GM12878 (cell line): ENCODE data around the gene FAM163B. TPM values are rescaled to one million over a fixed set of nuclear protein-coding genes. Genes with fewer than 3 reads are reported as not detected.

ENCODE experiments used
- ATAC-seq: fragments of 200-7000 bp; cut with Tn5 transposase; 3 replicates; pipeline ENCODE4 v1.9.1; 2020; ENCODE audit warnings: mild to moderate bottlenecking, moderate library complexity
- BruUV-seq: library from RNA; stranded (reverse); fragments of 400-500 nt; replicated peaks from 2 replicates; lab custom pipeline; 2021; lab: Mats Ljungman, UMichigan
- CTCF ChIA-PET: fragments of 300-600 bp; sonication (Branson Sonifier 250); formaldehyde crosslinking; extraction: SDS; loops from one replicate; lab custom pipeline; 2021; ENCODE audit warnings: inconsistent platforms; lab: Yijun Ruan, JAX
- POLR2A ChIA-PET: fragments of 350-600 bp; formaldehyde crosslinking; extraction: SDS; loops from one replicate; lab custom pipeline; 2021; ENCODE audit warnings: inconsistent platforms; lab: Charles Lee
- RAD21 ChIA-PET: fragments of 300-600 bp; sonication (Branson Sonifier 250); formaldehyde crosslinking; loops from one replicate; lab custom pipeline; 2023; ENCODE audit warnings: antibody characterized with exemption; ENCODE audit not compliant: unreplicated experiment; lab: Charles Lee
- SMC1A ChIA-PET: fragments of 300-600 bp; sonication (Branson Sonifier 250); formaldehyde crosslinking; loops from one replicate; lab custom pipeline; 2023; ENCODE audit not compliant: unreplicated experiment, uncharacterized antibody; lab: Charles Lee
- DNase-seq: peaks from one replicate; pipeline ENCODE4 v3.0.0-alpha.2; 2011; ENCODE audit warnings: low read depth, low spot score
- FAIRE-seq: peaks from 3 replicates; lab custom pipeline; 2011; peaks lifted over from hg19 to GRCh38; lab: Jason Lieb, UNC
- H2AFZ ChIP-seq: 2 replicates; pipeline ENCODE4 v1.6.0; 2011; ENCODE audit warnings: low read depth, low read length, control low read depth; ENCODE audit not compliant: control insufficient read depth
- H3K27ac ChIP-seq: 2 replicates; pipeline ENCODE4 v1.5.1; 2011; ENCODE audit warnings: control low read depth; ENCODE audit not compliant: control insufficient read depth, insufficient read depth
- H3K27me3 ChIP-seq, 2 experiments: replicated peaks in 1 of 2; 2 replicates each; pipeline versions ENCODE4 v1.6.0 to v1.6.1; 2011; ENCODE audit warnings: low read length in 1 of 2; ENCODE audit not compliant: control insufficient read depth in 2 of 2, insufficient read depth in 2 of 2
- H3K36me3 ChIP-seq, 2 experiments: 2 replicates each; pipeline ENCODE4 v1.5.1; 2011; ENCODE audit warnings: low read length in 1 of 2; ENCODE audit not compliant: control insufficient read depth in 2 of 2, insufficient read depth in 2 of 2
- H3K4me1 ChIP-seq: 2 replicates; pipeline ENCODE4 v1.6.1; 2011; ENCODE audit warnings: mild to moderate bottlenecking, low read length, moderate library complexity, mixed read lengths; ENCODE audit not compliant: control insufficient read depth, insufficient read depth
- H3K4me2 ChIP-seq: 2 replicates; pipeline ENCODE4 v1.6.0; 2011; ENCODE audit warnings: control low read depth; ENCODE audit not compliant: control insufficient read depth, insufficient read depth
- H3K4me3 ChIP-seq: fragments of 200-600 bp; sonication (generic); 2 replicates; pipeline ENCODE4 v1.5.1; 2016
- H3K79me2 ChIP-seq: 2 replicates; pipeline ENCODE4 v1.6.0; 2011; ENCODE audit warnings: low read length; ENCODE audit not compliant: control insufficient read depth, insufficient read depth
- H3K9ac ChIP-seq: 2 replicates; pipeline ENCODE4 v1.8.0; 2011; ENCODE audit warnings: low read length, control low read depth, mixed read lengths; ENCODE audit not compliant: control insufficient read depth, insufficient read depth
- H3K9me3 ChIP-seq: replicated peaks from 3 replicates; pipeline ENCODE4 v1.5.1; 2011; ENCODE audit warnings: mild to moderate bottlenecking, low read length; ENCODE audit not compliant: control insufficient read depth, insufficient read depth
- H4K20me1 ChIP-seq: 2 replicates; pipeline ENCODE4 v1.6.0; 2011; ENCODE audit not compliant: control insufficient read depth, insufficient read depth
- ATF2 ChIP-seq: IDR thresholded peaks from 2 replicates; pipeline ENCODE4 v1.6.1; 2012; ENCODE audit warnings: low read length, inconsistent platforms
- BMI1 ChIP-seq: fragments of 450-650 bp; IDR thresholded peaks from 2 replicates; pipeline ENCODE4 v1.6.1; 2016; ENCODE audit warnings: mild to moderate bottlenecking, moderate library complexity, borderline replicate concordance
- CBX5 ChIP-seq: sonication (generic); IDR thresholded peaks from 2 replicates; pipeline ENCODE4 v1.6.1; 2016; ENCODE audit warnings: low read depth, moderate library complexity, mild to moderate bottlenecking, inconsistent platforms
- ETV6 ChIP-seq, 2 experiments: fragments of 450-650 bp in 1 of 2; IDR thresholded peaks in 1 of 2; conservative IDR thresholded peaks in 1 of 2; 2 replicates each; pipeline ENCODE4 v1.6.1; 2014; ENCODE audit warnings: antibody characterized with exemption in 1 of 2, borderline replicate concordance in 1 of 2, low read depth in 1 of 2, mild to moderate bottlenecking in 1 of 2, moderate library complexity in 1 of 2
- IKZF1 ChIP-seq: fragments of 450-650 bp; conservative IDR thresholded peaks from 2 replicates; pipeline ENCODE4 v1.6.1; 2017; ENCODE audit warnings: antibody characterized with exemption, mild to moderate bottlenecking
- KAT2A ChIP-seq: conservative IDR thresholded peaks from 2 replicates; pipeline ENCODE4 v1.6.1; 2011; ENCODE audit warnings: low read depth, low read length; ENCODE audit not compliant: control insufficient read depth
- MEF2B ChIP-seq: fragments of 450-650 bp; IDR thresholded peaks from 2 replicates; pipeline ENCODE4 v1.6.1; 2018; ENCODE audit warnings: mild to moderate bottlenecking, moderate library complexity; ENCODE audit not compliant: partially characterized antibody, poor library complexity, severe bottlenecking
- MTA2 ChIP-seq: fragments of 450-650 bp; IDR thresholded peaks from 2 replicates; pipeline ENCODE4 v1.6.1; 2016; ENCODE audit warnings: low read depth, mild to moderate bottlenecking, moderate library complexity
- NFYA ChIP-seq: IDR thresholded peaks from 2 replicates; pipeline ENCODE4 v1.6.1; 2011; ENCODE audit warnings: low read depth, mild to moderate bottlenecking, low read length, improper control_type of control experiment, borderline replicate concordance
- PKNOX1 ChIP-seq: fragments of 450-650 bp; IDR thresholded peaks from 2 replicates; pipeline ENCODE4 v1.6.1; 2016; ENCODE audit warnings: mild to moderate bottlenecking
- RBBP5 ChIP-seq: fragments of 200-600 bp; sonication (generic); conservative IDR thresholded peaks from 2 replicates; pipeline ENCODE4 v1.6.1; 2016
- SP1 ChIP-seq: IDR thresholded peaks from one replicate; pipeline ENCODE4 v1.6.1; 2011; ENCODE audit warnings: low read depth, low read length
- SREBF2 ChIP-seq: IDR thresholded peaks from 2 replicates; pipeline ENCODE4 v1.6.1; 2012; ENCODE audit warnings: mild to moderate bottlenecking, low read length
- ZNF622 ChIP-seq: fragments of 450-650 bp; IDR thresholded peaks from 2 replicates; pipeline ENCODE4 v1.6.1; 2017; ENCODE audit warnings: mild to moderate bottlenecking, inconsistent platforms
- WGBS: methylation state at CpG from one replicate; pipeline ENCODE4 v1.1.6; 2016; ENCODE audit warnings: low lambda C conversion rate; ENCODE audit not compliant: insufficient replicate concordance, insufficient coverage; ENCODE audit errors: missing lambda C conversion rate; 5-methylcytosine and 5-hydroxymethylcytosine counted together
- in situ Hi-C: fragments of 300-500 bp; cut with MboI; formaldehyde crosslinking; loops from 9 replicates; pipeline ENCODE4 v1.14.3; 2018; ENCODE audit warnings: mixed read lengths
- intact Hi-C: fragments of 100-400 bp; cut with micrococcal nuclease; formaldehyde crosslinking; loops from one replicate; pipeline ENCODE4 v1.14.2; 2022; ENCODE audit not compliant: unreplicated experiment
- polyA plus RNA-seq, 11 experiments: library from polyadenylated mRNA; depleted of rRNA in 4 of 11; unstranded in 6 of 11; stranded (reverse) in 5 of 11; fragments of >200 nt; fragmentation: Nextera tagmentation in 4 of 11; fragmentation: Illumina TruSeq in 1 of 11; extraction: Ambion mirVana in 4 of 11; extraction: Trizol in 1 of 11; gene quantifications; 1 replicate in 1 of 11; 2 replicates in 10 of 11; pipeline versions ENCODE4 v1.2.1 to v1.2.3, GENCODE V29; 2011 to 2016; ENCODE audit warnings: inconsistent platforms in 2 of 11, missing spikeins in 2 of 11, low read depth in 1 of 11
- total RNA-seq, 4 experiments: library from RNA; depleted of rRNA in 3 of 4; stranded (reverse); fragments of >200 nt in 3 of 4; fragmentation: Illumina TruSeq in 1 of 4; extraction: Trizol in 1 of 4; gene quantifications; 2 replicates each; pipeline versions ENCODE4 v1.2.1 to v1.2.3, GENCODE V29; 2013 to 2021
- TF ChIP-seq, protein P1 (sequence below): IDR thresholded peaks from 2 replicates; pipeline ENCODE4 v1.6.1; 2012; ENCODE audit warnings: mild to moderate bottlenecking, low read depth, low read length

FAM163B gene
- total and polyA plus RNA-seq, 10 of the 15 experiments (the other 5 are each of a cell fraction or from before 2014, with no cell fraction given): not detected

GRCh38 chr9:133527444-133527920 is 81.7 kb downstream of the FAM163B start:
- POLR2A ChIA-PET: no interaction called here
- no peak for FAIRE-seq

More at GRCh38 chr9:133527444-133527920, 81.7 kb downstream of the FAM163B start:
- Histone ChIP-seq H3K79me2 (no peaks in the 10 kb centered on the region), H3K27me3 (peaks cover 2 to 9% of the 10 kb centered on the region in 2 experiments; a peak in 3 of 4 replicates), H3K27ac (no peak overlapping the region), H2AFZ (no peak overlapping the region), H4K20me1 (no peaks in the 10 kb centered on the region), H3K36me3 (no peaks in the 10 kb centered on the region), H3K9me3 (no peaks in the 10 kb centered on the region), H3K4me1 (no peaks in the 10 kb centered on the region), H3K9ac (no peak overlapping the region), H3K4me2 (no peak overlapping the region), H3K4me3 (no peak overlapping the region)
- ATAC-seq: no peak
- ChIA-PET CTCF (interaction anchor here (0.6 to 0.7 kb wide), 2 partner anchors 601 to 1907 kb away, joined by 3 to 5 read pairs; no protein-coding TSS in a partner anchor), RAD21 (no interaction called here), SMC1A (no interaction called here)
- BruUV-seq: no TSS peak
- intact Hi-C loops (no loop called here), in situ Hi-C loops (loop anchor here (25.0 kb wide), 1 partner anchor 485 kb away; no protein-coding TSS in a partner anchor)
- 39% methylated on average over 14 of the region's 18 CpGs for WGBS
- TF ChIP-seq MTA2: no peak
- no peak for TF ChIP-seq CBX5
- TF ChIP-seq BMI1: no peak
- TF ChIP-seq NFYA: no peak
- no peak for TF ChIP-seq SREBF2
- TF ChIP-seq ATF2: no peak
- TF ChIP-seq KAT2A: no peak
- no peak for TF ChIP-seq ETV6 (conservative IDR thresholded peaks at IDR 0.05 in 1 of 2, IDR thresholded peaks at IDR 0.05 in 1 of 2; ENCODE audit: borderline replicate concordance in 1 of 2, low read depth in 1 of 2)
- TF ChIP-seq SP1: no peak
- no peak for TF ChIP-seq ZNF622
- TF ChIP-seq IKZF1: no peak
- TF ChIP-seq MEF2B: no peak
- TF ChIP-seq PKNOX1: no peak
- no peak for TF ChIP-seq RBBP5
- TF ChIP-seq, protein P1, sequence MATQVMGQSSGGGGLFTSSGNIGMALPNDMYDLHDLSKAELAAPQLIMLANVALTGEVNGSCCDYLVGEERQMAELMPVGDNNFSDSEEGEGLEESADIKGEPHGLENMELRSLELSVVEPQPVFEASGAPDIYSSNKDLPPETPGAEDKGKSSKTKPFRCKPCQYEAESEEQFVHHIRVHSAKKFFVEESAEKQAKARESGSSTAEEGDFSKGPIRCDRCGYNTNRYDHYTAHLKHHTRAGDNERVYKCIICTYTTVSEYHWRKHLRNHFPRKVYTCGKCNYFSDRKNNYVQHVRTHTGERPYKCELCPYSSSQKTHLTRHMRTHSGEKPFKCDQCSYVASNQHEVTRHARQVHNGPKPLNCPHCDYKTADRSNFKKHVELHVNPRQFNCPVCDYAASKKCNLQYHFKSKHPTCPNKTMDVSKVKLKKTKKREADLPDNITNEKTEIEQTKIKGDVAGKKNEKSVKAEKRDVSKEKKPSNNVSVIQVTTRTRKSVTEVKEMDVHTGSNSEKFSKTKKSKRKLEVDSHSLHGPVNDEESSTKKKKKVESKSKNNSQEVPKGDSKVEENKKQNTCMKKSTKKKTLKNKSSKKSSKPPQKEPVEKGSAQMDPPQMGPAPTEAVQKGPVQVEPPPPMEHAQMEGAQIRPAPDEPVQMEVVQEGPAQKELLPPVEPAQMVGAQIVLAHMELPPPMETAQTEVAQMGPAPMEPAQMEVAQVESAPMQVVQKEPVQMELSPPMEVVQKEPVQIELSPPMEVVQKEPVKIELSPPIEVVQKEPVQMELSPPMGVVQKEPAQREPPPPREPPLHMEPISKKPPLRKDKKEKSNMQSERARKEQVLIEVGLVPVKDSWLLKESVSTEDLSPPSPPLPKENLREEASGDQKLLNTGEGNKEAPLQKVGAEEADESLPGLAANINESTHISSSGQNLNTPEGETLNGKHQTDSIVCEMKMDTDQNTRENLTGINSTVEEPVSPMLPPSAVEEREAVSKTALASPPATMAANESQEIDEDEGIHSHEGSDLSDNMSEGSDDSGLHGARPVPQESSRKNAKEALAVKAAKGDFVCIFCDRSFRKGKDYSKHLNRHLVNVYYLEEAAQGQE: no peak
- no peak for DNase-seq
